IMR-90 (cell line): Measurements from ENCODE around the gene UGT1A7. TPM values are rescaled to one million over a fixed set of nuclear protein-coding genes. Genes with fewer than 3 reads are reported as not detected.

Experiments used
- ATAC-seq: fragments of 200-7000 bp; cut with Tn5 transposase; 2 replicates; pipeline ENCODE4 v1.9.1; 2020; ENCODE audit warnings: low read depth, mild to moderate bottlenecking, moderate library complexity
- BruUV-seq: library from RNA; stranded (reverse); fragments of 400-500 nt; replicated peaks from 2 replicates; lab custom pipeline; 2021; lab: Mats Ljungman, UMichigan
- CTCF ChIA-PET: fragments of 300-600 bp; formaldehyde crosslinking; extraction: SDS; loops from one replicate; lab custom pipeline; 2021; ENCODE audit warnings: antibody characterized with exemption; lab: Yijun Ruan, JAX
- POLR2A ChIA-PET: fragments of 300-600 bp; sonication (Branson Sonifier 250); formaldehyde crosslinking; loops from one replicate; lab custom pipeline; 2022; ENCODE audit warnings: antibody characterized with exemption; ENCODE audit not compliant: unreplicated experiment; lab: Charles Lee
- DNase-seq: peaks from one replicate; pipeline ENCODE4 v3.0.0; 2013
- H2AFZ ChIP-seq: replicated peaks from 2 replicates; pipeline ENCODE3; 2013; ENCODE audit warnings: low read length, mild to moderate bottlenecking; ENCODE audit not compliant: poor library complexity
- H2AK5ac ChIP-seq: 2 replicates; pipeline ENCODE4 v1.6.1; 2013; ENCODE audit warnings: low read depth, low read length, inconsistent platforms
- H2AK9ac ChIP-seq: replicated peaks from 2 replicates; pipeline ENCODE3; 2013; ENCODE audit warnings: mild to moderate bottlenecking, low read depth, low read length, moderate library complexity; ENCODE audit not compliant: poor library complexity
- H2BK120ac ChIP-seq: 2 replicates; pipeline ENCODE4 v1.6.1; 2013; ENCODE audit warnings: low read depth, low read length, inconsistent platforms
- H2BK15ac ChIP-seq: 3 replicates; pipeline ENCODE4 v1.6.1; 2013; ENCODE audit warnings: low read depth, low read length, inconsistent platforms
- H2BK20ac ChIP-seq: 2 replicates; pipeline ENCODE4 v1.6.1; 2013; ENCODE audit warnings: low read depth, mild to moderate bottlenecking, inconsistent platforms, low read length, moderate library complexity
- H2BK5ac ChIP-seq: 2 replicates; pipeline ENCODE4 v1.6.1; 2013; ENCODE audit warnings: mild to moderate bottlenecking, low read depth, low read length, inconsistent platforms; ENCODE audit not compliant: poor library complexity, severe bottlenecking
- H3K14ac ChIP-seq: replicated peaks from 2 replicates; pipeline ENCODE4 v1.6.1; 2013; ENCODE audit warnings: low read depth, low read length, inconsistent platforms
- H3K18ac ChIP-seq: 2 replicates; pipeline ENCODE4 v1.6.1; 2013; ENCODE audit warnings: low read depth, low read length, control low read depth
- H3K23ac ChIP-seq: 2 replicates; pipeline ENCODE4 v1.6.1; 2013; ENCODE audit warnings: low read depth, low read length, inconsistent platforms
- H3K27ac ChIP-seq: 2 replicates; pipeline ENCODE4 v1.5.1; 2013; ENCODE audit warnings: mild to moderate bottlenecking, control low read depth, low read length; ENCODE audit not compliant: insufficient read depth
- H3K27me3 ChIP-seq: 2 replicates; pipeline ENCODE4 v1.6.1; 2013; ENCODE audit warnings: low read length; ENCODE audit not compliant: control insufficient read depth, insufficient read depth
- H3K36me3 ChIP-seq: 2 replicates; pipeline ENCODE4 v1.6.1; 2013; ENCODE audit warnings: low read length, mixed read lengths; ENCODE audit not compliant: control insufficient read depth, insufficient read depth
- H3K4ac ChIP-seq: 2 replicates; pipeline ENCODE4 v1.6.1; 2013; ENCODE audit warnings: low read depth, low read length, inconsistent platforms
- H3K4me1 ChIP-seq: 2 replicates; pipeline ENCODE4 v1.6.1; 2013; ENCODE audit warnings: low read length, mixed read lengths; ENCODE audit not compliant: control insufficient read depth, insufficient read depth
- H3K4me2 ChIP-seq: 2 replicates; pipeline ENCODE4 v1.6.1; 2013; ENCODE audit warnings: low read depth, mild to moderate bottlenecking, control low read depth, low read length, moderate library complexity
- H3K4me3 ChIP-seq: 2 replicates; pipeline ENCODE4 v1.5.1; 2013; ENCODE audit warnings: low read depth, mild to moderate bottlenecking, control low read depth, low read length, moderate library complexity; ENCODE audit not compliant: insufficient read depth
- H3K56ac ChIP-seq: 2 replicates; pipeline ENCODE4 v1.6.1; 2013; ENCODE audit warnings: low read length, inconsistent platforms; ENCODE audit not compliant: insufficient read depth; ENCODE audit errors: extremely low read depth
- H3K79me1 ChIP-seq, 2 experiments: 2 replicates each; pipeline ENCODE4 v1.6.1; 2013; ENCODE audit warnings: low read length in 2 of 2, inconsistent platforms in 1 of 2, low read depth in 1 of 2
- H3K9ac ChIP-seq: 2 replicates; pipeline ENCODE4 v1.6.1; 2013; ENCODE audit warnings: low read depth, low read length, control low read depth
- H3K9me1 ChIP-seq: 2 replicates; pipeline ENCODE4 v1.6.1; 2013; ENCODE audit warnings: low read length, inconsistent platforms; ENCODE audit not compliant: insufficient read depth
- H3K9me3 ChIP-seq: 2 replicates; pipeline ENCODE4 v1.6.1; 2013; ENCODE audit warnings: low read length; ENCODE audit not compliant: control insufficient read depth, insufficient read depth
- H4K20me1 ChIP-seq: 2 replicates; pipeline ENCODE4 v1.6.1; 2013; ENCODE audit warnings: low read length, inconsistent platforms; ENCODE audit not compliant: insufficient read depth
- H4K5ac ChIP-seq: 2 replicates; pipeline ENCODE4 v1.6.1; 2013; ENCODE audit warnings: mild to moderate bottlenecking, low read depth, low read length, control low read depth
- H4K8ac ChIP-seq, 2 experiments: 2 replicates each; pipeline ENCODE4 v1.6.1; 2013; ENCODE audit warnings: low read depth in 2 of 2, low read length in 2 of 2, control low read depth in 1 of 2, inconsistent platforms in 1 of 2
- H4K91ac ChIP-seq: 2 replicates; pipeline ENCODE4 v1.6.1; 2013; ENCODE audit warnings: low read depth, low read length, inconsistent platforms; ENCODE audit not compliant: insufficient read depth
- BHLHE40 ChIP-seq: fragments of 150-350 bp; IDR thresholded peaks from 2 replicates; pipeline ENCODE4 v1.6.1; 2016; ENCODE audit warnings: mild to moderate bottlenecking, low read depth, low read length
- CEBPB ChIP-seq: IDR thresholded peaks from 2 replicates; pipeline ENCODE4 v1.6.1; 2012; ENCODE audit warnings: low read depth, low read length, improper control_type of control experiment
- CHD1 ChIP-seq: IDR thresholded peaks from 2 replicates; pipeline ENCODE4 v1.6.1; 2012; ENCODE audit warnings: low read depth, low read length, improper control_type of control experiment
- FOS ChIP-seq: fragments of 150-350 bp; IDR thresholded peaks from 2 replicates; pipeline ENCODE4 v1.6.1; 2016; ENCODE audit warnings: low read depth, low read length
- MAFK ChIP-seq: IDR thresholded peaks from 2 replicates; pipeline ENCODE4 v1.6.1; 2012; ENCODE audit warnings: low read depth, low read length, improper control_type of control experiment
- MAZ ChIP-seq: IDR thresholded peaks from 2 replicates; pipeline ENCODE4 v1.6.1; 2012; ENCODE audit warnings: low read depth, mild to moderate bottlenecking, low read length, improper control_type of control experiment, moderate library complexity, borderline replicate concordance
- MXI1 ChIP-seq: IDR thresholded peaks from 2 replicates; pipeline ENCODE4 v1.6.1; 2012; ENCODE audit warnings: low read depth, mild to moderate bottlenecking, low read length, moderate library complexity, borderline replicate concordance
- NFE2L2 ChIP-seq: fragments of 150-350 bp; IDR thresholded peaks from 2 replicates; pipeline ENCODE4 v1.6.1; 2016; ENCODE audit warnings: low read depth, mild to moderate bottlenecking, low read length
- POLR2A ChIP-seq: IDR thresholded peaks from 2 replicates; pipeline ENCODE4 v1.6.1; 2012; ENCODE audit warnings: mild to moderate bottlenecking, low read depth, low read length
- RAD21 ChIP-seq: IDR thresholded peaks from 2 replicates; pipeline ENCODE4 v1.6.1; 2012; ENCODE audit warnings: low read length, improper control_type of control experiment
- RCOR1 ChIP-seq: IDR thresholded peaks from 2 replicates; pipeline ENCODE4 v1.6.1; 2012; ENCODE audit warnings: mild to moderate bottlenecking, low read length, improper control_type of control experiment; ENCODE audit not compliant: insufficient replicate concordance
- RFX5 ChIP-seq: IDR thresholded peaks from 2 replicates; pipeline ENCODE4 v1.8.0; 2012; ENCODE audit warnings: low read depth, mild to moderate bottlenecking, low read length, moderate library complexity
- SMC3 ChIP-seq: fragments of 150-350 bp; IDR thresholded peaks from 2 replicates; pipeline ENCODE4 v1.6.1; 2016; ENCODE audit warnings: low read depth, mild to moderate bottlenecking, antibody characterized with exemption, low read length, moderate library complexity
- WGBS, 2 experiments: methylation state at CpG; one replicate each; pipeline versions ENCODE4 v1.1.5 to v1.1.7; 2013; ENCODE audit warnings: missing lambda C conversion rate in 2 of 2; ENCODE audit not compliant: insufficient read length in 1 of 2; ENCODE audit errors: extremely low coverage in 2 of 2; 5-methylcytosine and 5-hydroxymethylcytosine counted together
- dilution Hi-C: fragments of 300-500 bp; cut with HindIII; formaldehyde crosslinking; loops from one replicate; pipeline ENCODE4 v1.14.3; 2018; ENCODE audit warnings: low sequenced_read_pairs; ENCODE audit not compliant: unreplicated experiment
- in situ Hi-C: fragments of 300-500 bp; cut with MboI; formaldehyde crosslinking; loops from 3 replicates; pipeline ENCODE4 v1.14.3; 2019; ENCODE audit warnings: low sequenced_read_pairs, inconsistent platforms, mixed read lengths
- intact Hi-C: fragments of 100-400 bp; cut with micrococcal nuclease; formaldehyde crosslinking; loops from 2 replicates; pipeline ENCODE4 v1.10.0; 2022
- polyA plus RNA-seq, 3 experiments: library from polyadenylated mRNA; depleted of rRNA; stranded (reverse); fragments of >200 nt; gene quantifications; 2 replicates each; pipeline ENCODE4 v1.2.3, GENCODE V29; 2012; ENCODE audit warnings: low replicate concordance in 1 of 3
- total RNA-seq: library from RNA; depleted of rRNA; stranded (reverse); fragments of >200 nt; gene quantifications from 2 replicates; pipeline ENCODE4 v1.2.3, GENCODE V29; 2012
- TF ChIP-seq, protein P1 (sequence below): conservative IDR thresholded peaks from 2 replicates; pipeline ENCODE4 v1.5.1; 2012; ENCODE audit warnings: mild to moderate bottlenecking, low read depth, low read length, improper control_type of control experiment
- TF ChIP-seq, protein P2 (sequence below): fragments of 150-350 bp; IDR thresholded peaks from 2 replicates; pipeline ENCODE4 v1.6.1; 2016; ENCODE audit warnings: low read depth, mild to moderate bottlenecking, low read length, moderate library complexity, borderline replicate concordance
- TF ChIP-seq, protein P3 (sequence below): fragments of 150-350 bp; IDR thresholded peaks from 2 replicates; pipeline ENCODE4 v1.6.1; 2017; ENCODE audit warnings: mild to moderate bottlenecking, antibody characterized with exemption, low read length, low read depth

UGT1A7 gene
- total and polyA plus RNA-seq, 2 of the 4 experiments (the other 2 are of a cell fraction): not detected

DNA sequence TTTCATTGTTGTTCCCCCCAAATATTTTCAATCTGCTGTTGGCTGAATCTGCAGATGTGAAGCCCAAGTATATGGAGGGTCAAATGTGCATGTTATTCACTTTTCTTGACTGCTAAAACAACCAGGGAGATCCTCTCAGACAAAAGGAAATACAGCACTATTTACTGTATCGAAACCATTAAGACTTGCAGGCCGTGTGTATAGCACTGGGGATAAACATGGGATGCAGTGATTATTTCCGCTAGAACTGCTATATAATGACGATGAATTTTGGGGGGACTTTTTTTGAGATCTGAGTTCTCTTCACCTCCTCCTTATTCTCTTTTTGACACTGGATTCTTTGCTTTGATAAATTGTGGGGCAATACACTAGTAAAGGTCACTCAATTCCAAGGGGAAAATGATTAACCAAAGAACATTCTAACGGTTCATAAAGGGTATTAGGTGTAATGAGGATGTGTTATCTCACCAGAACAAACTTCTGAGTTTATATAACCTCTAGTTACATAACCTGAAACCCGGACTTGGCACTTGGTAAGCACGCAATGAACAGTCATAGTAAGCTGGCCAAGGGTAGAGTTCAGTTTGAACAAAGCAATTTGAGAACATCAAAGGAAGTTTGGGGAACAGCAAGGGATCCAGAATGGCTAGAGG, 74.9 kb downstream of the UGT1A7 start:
- Histone ChIP-seq H3K56ac (no peak overlapping the region), H3K79me1 (no peaks in the 10 kb centered on the region), H4K8ac (no peak overlapping the region), H3K9me3 (no peaks in the 10 kb centered on the region; the same call in 1 of the 2 replicates), H3K14ac (no peak overlapping the region), H3K27me3 (no peaks in the 10 kb centered on the region), H3K36me3 (no peaks in the 10 kb centered on the region), H2BK15ac (no peak overlapping the region), H4K5ac (no peak overlapping the region), H2AFZ (no peak overlapping the region), H3K4me3 (no peak overlapping the region), H3K4me1 (peaks cover 3% of the 10 kb centered on the region), H2BK120ac (no peak overlapping the region), H3K9me1 (no peaks in the 10 kb centered on the region), H2BK5ac (no peak overlapping the region), H2BK20ac (no peak overlapping the region), H3K27ac (no peak overlapping the region), H2AK5ac (no peak overlapping the region), H3K9ac (no peak overlapping the region), H3K4ac (no peak overlapping the region), H3K4me2 (no peak overlapping the region), H3K18ac (no peak overlapping the region), H3K23ac (no peak overlapping the region), H2AK9ac (no peak overlapping the region), H4K91ac (no peak overlapping the region), H4K20me1 (no peaks in the 10 kb centered on the region)
- no CpG with 5 or more reads among the region's 7 CpGs for WGBS, 2 experiments
- POLR2A ChIA-PET: no interaction called here
- intact Hi-C loops (no loop called here), dilution Hi-C loops (no loop called here), in situ Hi-C loops (no loop called here)
- CTCF ChIA-PET: no interaction called here
- ATAC-seq: no peak
- BruUV-seq: no TSS peak
- no peak for TF ChIP-seq FOS
- TF ChIP-seq CHD1: no peak
- TF ChIP-seq, protein P1, sequence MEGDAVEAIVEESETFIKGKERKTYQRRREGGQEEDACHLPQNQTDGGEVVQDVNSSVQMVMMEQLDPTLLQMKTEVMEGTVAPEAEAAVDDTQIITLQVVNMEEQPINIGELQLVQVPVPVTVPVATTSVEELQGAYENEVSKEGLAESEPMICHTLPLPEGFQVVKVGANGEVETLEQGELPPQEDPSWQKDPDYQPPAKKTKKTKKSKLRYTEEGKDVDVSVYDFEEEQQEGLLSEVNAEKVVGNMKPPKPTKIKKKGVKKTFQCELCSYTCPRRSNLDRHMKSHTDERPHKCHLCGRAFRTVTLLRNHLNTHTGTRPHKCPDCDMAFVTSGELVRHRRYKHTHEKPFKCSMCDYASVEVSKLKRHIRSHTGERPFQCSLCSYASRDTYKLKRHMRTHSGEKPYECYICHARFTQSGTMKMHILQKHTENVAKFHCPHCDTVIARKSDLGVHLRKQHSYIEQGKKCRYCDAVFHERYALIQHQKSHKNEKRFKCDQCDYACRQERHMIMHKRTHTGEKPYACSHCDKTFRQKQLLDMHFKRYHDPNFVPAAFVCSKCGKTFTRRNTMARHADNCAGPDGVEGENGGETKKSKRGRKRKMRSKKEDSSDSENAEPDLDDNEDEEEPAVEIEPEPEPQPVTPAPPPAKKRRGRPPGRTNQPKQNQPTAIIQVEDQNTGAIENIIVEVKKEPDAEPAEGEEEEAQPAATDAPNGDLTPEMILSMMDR: no peak
- no peak for TF ChIP-seq CEBPB
- TF ChIP-seq, protein P2, sequence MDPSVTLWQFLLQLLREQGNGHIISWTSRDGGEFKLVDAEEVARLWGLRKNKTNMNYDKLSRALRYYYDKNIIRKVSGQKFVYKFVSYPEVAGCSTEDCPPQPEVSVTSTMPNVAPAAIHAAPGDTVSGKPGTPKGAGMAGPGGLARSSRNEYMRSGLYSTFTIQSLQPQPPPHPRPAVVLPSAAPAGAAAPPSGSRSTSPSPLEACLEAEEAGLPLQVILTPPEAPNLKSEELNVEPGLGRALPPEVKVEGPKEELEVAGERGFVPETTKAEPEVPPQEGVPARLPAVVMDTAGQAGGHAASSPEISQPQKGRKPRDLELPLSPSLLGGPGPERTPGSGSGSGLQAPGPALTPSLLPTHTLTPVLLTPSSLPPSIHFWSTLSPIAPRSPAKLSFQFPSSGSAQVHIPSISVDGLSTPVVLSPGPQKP: no peak
- no peak for TF ChIP-seq RAD21
- TF ChIP-seq POLR2A: no peak
- TF ChIP-seq BHLHE40: no peak
- TF ChIP-seq MAFK: no peak
- no peak for TF ChIP-seq MAZ
- TF ChIP-seq RCOR1: no peak
- TF ChIP-seq NFE2L2: no peak
- TF ChIP-seq RFX5: no peak
- no peak for TF ChIP-seq MXI1
- TF ChIP-seq, protein P3, sequence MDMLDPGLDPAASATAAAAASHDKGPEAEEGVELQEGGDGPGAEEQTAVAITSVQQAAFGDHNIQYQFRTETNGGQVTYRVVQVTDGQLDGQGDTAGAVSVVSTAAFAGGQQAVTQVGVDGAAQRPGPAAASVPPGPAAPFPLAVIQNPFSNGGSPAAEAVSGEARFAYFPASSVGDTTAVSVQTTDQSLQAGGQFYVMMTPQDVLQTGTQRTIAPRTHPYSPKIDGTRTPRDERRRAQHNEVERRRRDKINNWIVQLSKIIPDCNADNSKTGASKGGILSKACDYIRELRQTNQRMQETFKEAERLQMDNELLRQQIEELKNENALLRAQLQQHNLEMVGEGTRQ: no peak
- TF ChIP-seq SMC3: no peak
- DNase-seq: no peak
